ENCODE measurements around the gene AKR1E2. TPM values are rescaled to one million over a fixed set of nuclear protein-coding genes. Genes with fewer than 3 reads are reported as not detected.

Gene AKR1E2
- total and polyA plus RNA-seq, 4 donors: 0.46 to 9.4 (median 2.6) TPM

Other genes starting within 250 kb of the AKR1E2 start
- gene AKR1C1, start 137.2 kb downstream of the AKR1E2 start, total RNA-seq: 100 to 1,000 TPM; 128 to 131 TPM
- 100 to 1,000 TPM; 159 to 540 TPM for gene AKR1C1, start 137.2 kb downstream of the AKR1E2 start, polyA plus RNA-seq
- gene AKR1C2, start 177.7 kb downstream of the AKR1E2 start, total RNA-seq: 100 to 1,000 TPM in 1 of 2 donors, 10 to 100 TPM in 1; 63.8 to 129 TPM
- gene AKR1C2, start 177.7 kb downstream of the AKR1E2 start, polyA plus RNA-seq: 100 to 1,000 TPM; 195 to 699 TPM